Activated CD4-positive, alpha-beta T cell treated with anti-CD3 and anti-CD28 coated beads for 48 hours (primary cell): Measurements from ENCODE around the gene IMMT.

ENCODE experiments used
- DNase-seq: peaks from one replicate; pipeline ENCODE4 v3.0.0-alpha.2; 2020

The IMMT gene

GRCh38 chr2:86139981-86140380 is 55.3 kb downstream of the IMMT start:
- no peak for DNase-seq

- peak; percentile 37 for DNase-seq
These were observed 56.3 kb downstream of the IMMT start for GRCh38 chr2:86138736-86139625.

GRCh38 chr2:86136141-86136540 is 59.1 kb downstream of the IMMT start:
- DNase-seq, result no peak

- DNase-seq, result no peak
These were observed 59.6 kb downstream of the IMMT start for GRCh38 chr2:86135653-86136052.

- DNase-seq, result no peak
These were observed 60.6 kb downstream of the IMMT start for GRCh38 chr2:86134709-86135108.

GRCh38 chr2:86124683-86125082 is 70.6 kb downstream of the IMMT start:
- DNase-seq, result no peak

- no peak for DNase-seq
These were observed 71.8 kb downstream of the IMMT start for GRCh38 chr2:86123328-86123925.

GRCh38 chr2:86118130-86118529 is 77.1 kb downstream of the IMMT start:
- no peak for DNase-seq

GRCh38 chr2:86107031-86107430 is 88.2 kb downstream of the IMMT start:
- no peak for DNase-seq

- DNase-seq, result peak; percentile 98
These were observed 89.0 kb downstream of the IMMT start, which contains the start of gene PTCD3 for GRCh38 chr2:86105969-86106945. Gene PTCD3, plus strand, starts transcription at chr2:86106235. Its CDS starts 13 bp downstream, at chr2:86106248.

- DNase-seq, result peak; percentile 86
These were observed 89.9 kb downstream of the IMMT start, which contains the start of gene POLR1A for GRCh38 chr2:86105252-86105968. Gene POLR1A, minus strand, starts transcription at chr2:86105886. Its CDS starts 110 bp downstream, at chr2:86105776.

- no peak for DNase-seq
These were observed 93.1 kb downstream of the IMMT start for GRCh38 chr2:86102157-86102556.

- DNase-seq, result no peak
These were observed 97.3 kb downstream of the IMMT start for GRCh38 chr2:86097913-86098312.

GRCh38 chr2:86097114-86097896 is 98.0 kb downstream of the IMMT start:
- DNase-seq, result no peak

- no peak for DNase-seq
These were observed 101.0 kb downstream of the IMMT start for GRCh38 chr2:86094229-86094628.
